ENCODE measurements around the gene SCN8A. TPM values are rescaled to one million over a fixed set of nuclear protein-coding genes. Genes with fewer than 3 reads are reported as not detected.

The SCN8A gene
- total and polyA plus RNA-seq, 9 donors = 0.21 to 2.9 (median 1.5) TPM

GRCh38 chr12:51626629-51627028 is 35.6 kb downstream of the SCN8A start:
- intact Hi-C loops (cut with DNase I) = no loop called here
- H3K36me3 ChIP-seq = no peaks in the 10 kb centered on the region
- H3K9me3 ChIP-seq = no peaks in the 10 kb centered on the region
- TF ChIP-seq EP300 (IDR thresholded peaks at IDR 0.05) = no peak
- no peak overlapping the region for H3K4me3 ChIP-seq
- no peaks in the 10 kb centered on the region for H3K27me3 ChIP-seq
- DNase-seq = no peak
- H3K27ac ChIP-seq = no peak overlapping the region
- H3K4me1 ChIP-seq (ENCODE audit: insufficient read depth) = no peaks in the 10 kb centered on the region

GRCh38 chr12:51630256-51630880 is 39.3 kb downstream of the SCN8A start:
- H3K27me3 ChIP-seq = no peaks in the 10 kb centered on the region
- H3K4me3 ChIP-seq = no peak overlapping the region
- no peak overlapping the region for H3K27ac ChIP-seq
- no peaks in the 10 kb centered on the region for H3K36me3 ChIP-seq
- DNase-seq = no peak
- TF ChIP-seq EP300 (IDR thresholded peaks at IDR 0.05) (no peak), CTCF (IDR thresholded peaks at IDR 0.05) (no peak), POLR2A (IDR thresholded peaks at IDR 0.05) (no peak)
- no peaks in the 10 kb centered on the region for H3K9me3 ChIP-seq
- intact Hi-C loops (cut with DNase I) = no loop called here
- no peaks in the 10 kb centered on the region for H3K4me1 ChIP-seq (ENCODE audit: insufficient read depth)
- whole genome bisulfite sequencing, 3 donors = 86 to 94% (median 90%) methylated on average over 7 of the region's 7 CpGs

- no peak overlapping the region for H3K27ac ChIP-seq
- no peaks in the 10 kb centered on the region for H3K27me3 ChIP-seq
- H3K9me3 ChIP-seq = no peaks in the 10 kb centered on the region
- no peak for DNase-seq
- intact Hi-C loops (cut with DNase I) = no loop called here
- WGBS, 3 donors = 68 to 80% (median 73%) methylated on average over 3 of the region's 3 CpGs
- no peak for TF ChIP-seq EP300 (IDR thresholded peaks at IDR 0.05)
- H3K4me3 ChIP-seq = no peak overlapping the region
- no peaks in the 10 kb centered on the region for H3K36me3 ChIP-seq
- H3K4me1 ChIP-seq (ENCODE audit: insufficient read depth) = no peaks in the 10 kb centered on the region
Measured at GRCh38 chr12:51630986-51631385, 40.0 kb downstream of the SCN8A start.

- TF ChIP-seq CTCF (IDR thresholded peaks at IDR 0.05) = no peak
- TF ChIP-seq POLR2A (IDR thresholded peaks at IDR 0.05) = no peak
- no peak for TF ChIP-seq EP300 (IDR thresholded peaks at IDR 0.05)
- H3K27me3 ChIP-seq = no peaks in the 10 kb centered on the region
- H3K9me3 ChIP-seq = no peaks in the 10 kb centered on the region
- no peak overlapping the region for H3K27ac ChIP-seq
- H3K4me1 ChIP-seq (ENCODE audit: insufficient read depth) = no peaks in the 10 kb centered on the region
- intact Hi-C loops (cut with DNase I) = no loop called here
- 67 to 80% (median 72%) methylated on average over 1 of the region's 1 CpG for WGBS, 3 donors
- no peaks in the 10 kb centered on the region for H3K36me3 ChIP-seq
- no peak overlapping the region for H3K4me3 ChIP-seq
- no peak for DNase-seq
Measured at GRCh38 chr12:51631591-51631990, 40.6 kb downstream of the SCN8A start.

- Histone ChIP-seq H3K36me3 (no peaks in the 10 kb centered on the region), H3K27me3 (no peaks in the 10 kb centered on the region), H3K9me3 (no peaks in the 10 kb centered on the region), H3K27ac (no peak overlapping the region), H3K4me3 (no peak overlapping the region), H3K4me1 (ENCODE audit: insufficient read depth) (no peaks in the 10 kb centered on the region)
- TF ChIP-seq CTCF (IDR thresholded peaks at IDR 0.05) = no peak
- TF ChIP-seq POLR2A (IDR thresholded peaks at IDR 0.05) = no peak
- TF ChIP-seq EP300 (IDR thresholded peaks at IDR 0.05) = no peak
- 49 to 57% (median 56%) methylated on average over 2 of the region's 2 CpGs for WGBS, 3 donors
- intact Hi-C loops (cut with DNase I) = no loop called here
- no peak for DNase-seq
Measured at GRCh38 chr12:51632623-51633022, 41.6 kb downstream of the SCN8A start.

Data from ovary (tissue), 9 donors.